Measurements from ENCODE around the gene C11orf16.
"Not testable (repeated sequence)": the region's sequence is repeated elsewhere in the genome, so short reads cannot be mapped to it uniquely, and the experiment has no call there.

C11orf16 gene, protein sequence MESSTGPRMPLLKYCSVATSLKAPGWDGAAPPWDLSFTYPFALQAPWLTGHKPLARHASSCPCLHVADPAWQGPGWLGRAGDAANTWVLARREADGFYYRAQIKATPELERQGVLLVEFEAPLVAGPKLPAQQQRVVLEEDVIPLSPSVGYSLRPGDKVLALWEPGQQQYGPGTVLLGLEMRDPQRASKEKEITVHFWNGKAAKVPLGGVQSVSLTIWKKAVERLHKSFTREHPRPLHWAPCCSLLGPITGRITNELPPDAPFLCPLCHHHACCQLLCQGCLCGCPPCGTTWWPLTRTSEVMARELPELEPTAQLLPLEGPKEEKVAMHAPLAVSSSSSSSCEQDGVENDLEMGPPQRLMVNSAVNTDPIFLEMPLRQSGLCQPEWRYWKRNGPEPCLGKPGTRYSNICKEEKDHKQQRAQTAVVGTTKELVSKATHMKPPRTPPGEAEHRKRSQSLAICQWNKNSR

DNA sequence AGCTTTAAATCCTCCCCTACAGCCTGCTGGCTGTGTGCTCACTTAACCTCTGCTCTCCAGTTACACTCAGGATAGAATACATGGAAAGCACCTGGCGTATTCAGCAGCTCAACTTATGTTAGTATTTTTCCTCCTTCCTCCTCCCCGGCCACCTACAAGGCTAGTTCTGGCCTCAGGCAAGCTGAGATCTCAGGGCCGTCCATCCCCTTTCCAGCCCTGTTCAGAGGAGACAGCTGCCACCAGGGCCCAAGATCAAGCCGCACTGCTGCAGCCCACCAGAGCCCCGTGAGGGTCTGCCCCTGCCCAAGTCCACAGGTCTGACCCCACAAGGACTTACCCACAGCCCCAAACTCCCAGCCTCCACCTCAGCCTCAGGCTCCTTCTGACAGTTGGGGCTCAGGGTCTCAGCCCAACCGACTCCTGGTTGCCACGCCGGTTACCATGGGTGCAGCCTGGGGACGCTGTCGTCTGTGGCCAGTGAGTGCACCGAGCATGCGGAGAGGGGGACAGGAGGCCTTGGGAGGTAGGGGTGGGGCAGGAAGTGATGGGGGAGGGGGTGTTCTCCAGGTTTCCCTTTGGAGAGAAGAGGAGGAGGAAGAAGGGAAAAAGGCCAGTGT lies at the start of gene C11orf16:
Gene C11orf16 (minus strand): TSS at position 384 of the 617 bp plus-strand sequence. CDS start 639 bp downstream, outside the sequence.
- no peak for DNase-seq (ENCODE audit: low spot score)

GRCh38 chr11:8980485-8980884 lies 47.7 kb upstream of the C11orf16 start:
- DNase-seq (ENCODE audit: low spot score) = no peak

DNA sequence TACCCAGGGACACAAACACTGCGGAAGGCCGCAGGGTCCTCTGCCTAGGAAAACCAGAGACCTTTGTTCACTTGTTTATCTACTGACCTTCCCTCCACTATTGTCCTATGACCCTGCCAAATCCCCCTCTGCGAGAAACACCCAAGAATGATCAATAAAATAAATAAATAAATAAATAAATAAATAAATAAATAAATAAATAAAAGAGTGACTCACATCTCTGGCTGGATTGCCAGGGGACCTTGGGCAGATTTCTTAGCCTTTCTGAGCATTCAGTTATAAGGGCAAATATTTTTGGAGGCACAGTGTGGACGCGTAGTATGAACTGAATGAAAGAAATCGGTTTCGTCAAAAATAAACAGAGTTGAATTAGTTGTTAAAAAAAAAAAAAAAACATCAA lies 46.6 kb upstream of the C11orf16 start:
- not testable (repeated sequence) for DNase-seq (ENCODE audit: low spot score)

- no peak for DNase-seq (ENCODE audit: low spot score)
Observed at GRCh38 chr11:8973121-8973520, 40.4 kb upstream of the C11orf16 start.

GRCh38 chr11:8971924-8972316 lies 39.2 kb upstream of the C11orf16 start:
- DNase-seq (ENCODE audit: low spot score) = no peak

GRCh38 chr11:8971196-8971923 lies 38.6 kb upstream of the C11orf16 start:
- DNase-seq (ENCODE audit: low spot score) = no peak

DNA sequence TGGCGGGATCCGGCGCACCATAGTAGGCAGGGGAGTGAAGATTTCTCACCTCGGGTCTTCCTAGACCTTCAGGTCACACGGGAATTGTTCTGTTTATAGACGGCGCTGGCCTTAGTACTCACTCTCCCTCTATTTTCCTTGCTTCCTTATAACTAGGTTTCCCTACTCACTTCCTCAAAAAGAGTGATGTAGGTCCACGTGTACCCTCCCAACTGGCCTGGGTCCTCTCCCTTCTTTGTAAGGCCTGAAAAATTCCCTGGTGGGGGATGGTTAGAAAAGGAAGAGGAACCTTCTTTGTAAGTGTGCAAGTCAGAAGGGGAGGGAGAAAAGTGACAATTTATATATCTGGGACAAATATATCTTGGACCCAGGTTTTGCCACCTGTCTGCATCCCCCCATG lies 34.4 kb upstream of the C11orf16 start:
- no peak for DNase-seq (ENCODE audit: low spot score)

DNA sequence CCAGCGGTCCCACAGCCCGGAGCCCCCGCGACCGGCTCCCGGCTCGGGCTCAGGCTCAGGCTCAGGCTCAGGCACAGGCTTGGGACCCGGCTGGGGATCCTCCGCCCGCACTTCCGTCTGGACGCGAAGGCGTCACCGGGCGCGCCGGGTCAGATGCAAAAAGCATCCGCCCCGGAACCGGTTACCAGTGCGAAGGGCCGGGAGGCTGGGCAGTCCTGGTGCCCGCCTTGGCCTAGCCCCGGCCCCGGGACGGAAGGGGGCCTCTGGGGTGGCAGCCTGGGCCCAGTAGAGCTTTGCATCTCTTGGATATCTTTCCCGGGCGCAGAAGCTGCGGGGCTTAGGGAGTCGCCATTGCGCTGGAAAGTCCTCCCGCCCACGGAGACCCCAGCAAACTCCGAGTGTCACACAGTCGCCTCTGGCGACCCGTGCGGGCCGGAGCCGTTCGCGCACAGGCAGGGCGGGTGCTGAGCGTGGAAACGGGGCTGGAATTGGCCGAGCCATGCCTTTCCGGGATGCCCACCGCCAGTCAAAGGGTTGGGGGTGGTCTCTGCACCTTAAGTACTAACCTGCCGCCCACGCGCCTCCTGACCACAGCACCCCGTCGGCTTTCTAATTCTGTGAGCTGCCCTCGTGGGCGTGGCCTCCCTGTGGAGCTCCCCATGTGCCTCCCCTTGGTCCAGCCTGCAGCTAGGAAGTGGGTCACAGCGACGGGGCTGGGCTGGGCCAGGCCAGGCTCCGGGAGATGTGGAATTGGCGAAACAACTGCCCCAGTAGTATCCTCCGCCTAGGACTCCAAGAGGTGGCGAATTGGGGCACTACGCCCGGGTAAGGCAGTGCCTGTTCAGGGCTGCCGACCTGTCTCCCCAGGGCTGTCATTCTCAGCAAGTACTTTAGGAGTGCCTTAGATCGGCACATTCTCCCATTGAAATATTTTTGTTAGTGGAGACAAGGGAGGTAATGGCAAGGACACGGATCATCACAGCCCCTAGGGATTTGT lies 31.9 kb upstream of the C11orf16 start, which contains the start of gene TMEM9B:
Gene TMEM9B (minus strand): TSS at position 119 of the 997 bp plus-strand sequence. CDS start 129 bp downstream, outside the sequence.
- peak; percentile 92 for DNase-seq (ENCODE audit: low spot score)

- DNase-seq (ENCODE audit: low spot score) = no peak
Observed at GRCh38 chr11:8963569-8964323, 31.0 kb upstream of the C11orf16 start.

- no peak for DNase-seq (ENCODE audit: low spot score)
Observed at GRCh38 chr11:8962841-8963240, 30.1 kb upstream of the C11orf16 start.

DNA sequence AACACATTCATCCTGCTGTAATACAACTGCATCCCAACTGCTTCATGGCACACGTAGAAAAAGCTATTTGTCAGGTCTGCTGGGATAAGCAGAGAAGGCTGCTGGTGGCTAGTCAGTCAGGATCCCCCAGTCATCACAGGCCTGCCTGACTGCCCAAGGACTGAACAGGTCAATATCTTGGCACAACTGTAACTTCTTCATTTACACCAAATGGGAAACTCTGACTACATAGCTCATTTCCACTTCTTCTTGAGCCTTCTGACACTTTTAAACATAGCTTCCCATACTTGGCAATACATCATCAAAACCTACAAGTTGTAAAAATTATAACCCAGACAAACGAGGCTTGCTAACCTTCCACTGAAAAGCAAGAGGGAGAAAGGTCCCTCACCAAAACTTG lies 28.7 kb upstream of the C11orf16 start:
- DNase-seq (ENCODE audit: low spot score) = no peak

- DNase-seq (ENCODE audit: low spot score) = no peak
Observed at GRCh38 chr11:8959546-8960166, 26.9 kb upstream of the C11orf16 start.

GRCh38 chr11:8956860-8957259 lies 24.1 kb upstream of the C11orf16 start:
- no peak for DNase-seq (ENCODE audit: low spot score)

DNA sequence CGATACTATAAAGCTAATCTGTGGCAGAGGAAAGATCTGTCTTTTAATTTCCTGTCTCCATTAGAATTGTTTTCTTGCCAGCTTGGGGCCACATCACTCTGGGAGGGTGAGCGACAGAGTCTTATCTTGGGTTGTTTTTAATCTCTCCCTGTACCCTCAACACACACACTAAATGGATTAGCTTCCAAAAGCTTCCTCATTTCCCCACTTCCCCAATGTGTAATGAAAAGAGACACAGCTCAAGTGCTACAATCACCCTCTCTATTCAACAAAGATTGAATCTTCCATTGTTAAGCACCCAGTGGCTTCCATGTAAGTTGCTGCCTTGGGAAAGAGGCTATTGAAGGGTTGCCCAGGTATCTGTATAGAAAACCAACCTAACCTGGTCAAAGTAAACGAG lies 16.1 kb upstream of the C11orf16 start:
- no peak for DNase-seq (ENCODE audit: low spot score)

GRCh38 chr11:8947230-8947943 lies 14.6 kb upstream of the C11orf16 start:
- no peak for DNase-seq (ENCODE audit: low spot score)

GRCh38 chr11:8942518-8943066 lies 9.8 kb upstream of the C11orf16 start, which contains the start of gene ASCL3:
TSS of gene ASCL3 (minus strand) at chr11:8943016. CDS start at chr11:8938161, 4,855 bp downstream.
- no peak for DNase-seq (ENCODE audit: low spot score)

- no peak for DNase-seq (ENCODE audit: low spot score)
Observed at GRCh38 chr11:8941341-8942103, 8.8 kb upstream of the C11orf16 start.

DNA sequence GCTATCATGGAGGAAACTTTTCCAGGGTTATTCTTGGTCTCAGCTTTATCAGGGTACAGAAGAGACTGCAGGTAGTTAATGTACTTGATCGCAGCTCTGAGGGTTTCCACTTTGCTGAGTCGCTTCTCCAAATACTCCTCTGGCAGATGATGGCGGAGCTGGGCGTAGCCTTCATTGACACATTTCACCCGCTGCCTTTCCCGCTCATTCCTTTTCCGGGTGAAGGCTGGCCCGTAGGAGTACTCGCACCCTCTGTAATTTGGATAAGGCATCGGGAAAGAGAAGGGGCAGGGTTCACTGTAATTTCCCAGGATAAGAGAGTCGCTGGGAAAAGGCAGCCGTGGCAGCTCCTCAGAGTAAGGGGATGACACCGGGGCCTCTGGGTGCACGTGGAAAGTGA lies 4.9 kb upstream of the C11orf16 start:
- no peak for DNase-seq (ENCODE audit: low spot score)

Data from left forelimb (tissue), 1 donor.